GM18517 (cell line): ENCODE data around the gene CAMK2D.

Experiments used
- ATAC-seq: cut with Tn5 transposase; IDR thresholded peaks from one replicate; pipeline ENCODE4 v1.9.1; 2021; ENCODE audit warnings: mild to moderate bottlenecking, moderate library complexity; ENCODE audit not compliant: unreplicated experiment

Gene CAMK2D

GRCh38 chr4:113644398-113644797 lies 117.1 kb downstream of the CAMK2D start:
- ATAC-seq, result no peak

GRCh38 chr4:113643505-113643904 lies 118.0 kb downstream of the CAMK2D start:
- no peak for ATAC-seq

- peak; percentile 76 for ATAC-seq
These were observed 120.5 kb downstream of the CAMK2D start for GRCh38 chr4:113641025-113641431.

GRCh38 chr4:113639326-113639725 lies 122.2 kb downstream of the CAMK2D start:
- peak; percentile 28 for ATAC-seq

- ATAC-seq, result no peak
These were observed 123.0 kb downstream of the CAMK2D start for GRCh38 chr4:113638562-113638832.

- no peak for ATAC-seq
These were observed 123.5 kb downstream of the CAMK2D start for GRCh38 chr4:113637823-113638561.

- ATAC-seq, result no peak
These were observed 124.2 kb downstream of the CAMK2D start for GRCh38 chr4:113637363-113637762.

- peak; percentile 1 for ATAC-seq
These were observed 124.7 kb downstream of the CAMK2D start for GRCh38 chr4:113636877-113637276.

GRCh38 chr4:113636438-113636818 lies 125.1 kb downstream of the CAMK2D start:
- peak; percentile 45 for ATAC-seq

- ATAC-seq, result no peak
These were observed 125.7 kb downstream of the CAMK2D start for GRCh38 chr4:113635739-113636437.

- no peak for ATAC-seq
These were observed 127.2 kb downstream of the CAMK2D start for GRCh38 chr4:113634081-113634969.

GRCh38 chr4:113633467-113633866 lies 128.1 kb downstream of the CAMK2D start:
- ATAC-seq, result no peak

- no peak for ATAC-seq
These were observed 132.8 kb downstream of the CAMK2D start for GRCh38 chr4:113628711-113629110.

GRCh38 chr4:113627321-113627720 lies 134.2 kb downstream of the CAMK2D start:
- ATAC-seq, result no peak

GRCh38 chr4:113625902-113626301 lies 135.6 kb downstream of the CAMK2D start:
- no peak for ATAC-seq

- ATAC-seq, result no peak
These were observed 138.2 kb downstream of the CAMK2D start for GRCh38 chr4:113623274-113623894.

GRCh38 chr4:113621633-113622032 lies 139.9 kb downstream of the CAMK2D start:
- ATAC-seq, result no peak

- no peak for ATAC-seq
These were observed 141.5 kb downstream of the CAMK2D start for GRCh38 chr4:113620032-113620431.

GRCh38 chr4:113619526-113619925 lies 142.0 kb downstream of the CAMK2D start:
- ATAC-seq, result no peak

- peak; percentile 44 for ATAC-seq
These were observed 143.3 kb downstream of the CAMK2D start for GRCh38 chr4:113618205-113618604.

GRCh38 chr4:113617195-113617594 lies 144.3 kb downstream of the CAMK2D start:
- ATAC-seq, result no peak
